Choroid plexus epithelial cell (primary cell): ENCODE data around the gene EYS.
A peak's percentile ranks its signal among the peaks of the same experiment; 100 is the strongest.

Source experiments
- DNase-seq: peaks from one replicate; pipeline ENCODE4 v3.0.0-alpha.2; 2010; ENCODE audit warnings: low read depth
- H3K4me3 ChIP-seq: 2 replicates; pipeline ENCODE4 v1.5.1; 2011; ENCODE audit warnings: low read depth, mild to moderate bottlenecking, control low read depth, low read length, moderate library complexity
- TF ChIP-seq, protein P1 (sequence below): conservative IDR thresholded peaks from 2 replicates; pipeline ENCODE4 v1.5.1; 2011; ENCODE audit warnings: low read depth, mild to moderate bottlenecking, control low read depth, inconsistent platforms, low read length, moderate library complexity

Gene EYS

DNA sequence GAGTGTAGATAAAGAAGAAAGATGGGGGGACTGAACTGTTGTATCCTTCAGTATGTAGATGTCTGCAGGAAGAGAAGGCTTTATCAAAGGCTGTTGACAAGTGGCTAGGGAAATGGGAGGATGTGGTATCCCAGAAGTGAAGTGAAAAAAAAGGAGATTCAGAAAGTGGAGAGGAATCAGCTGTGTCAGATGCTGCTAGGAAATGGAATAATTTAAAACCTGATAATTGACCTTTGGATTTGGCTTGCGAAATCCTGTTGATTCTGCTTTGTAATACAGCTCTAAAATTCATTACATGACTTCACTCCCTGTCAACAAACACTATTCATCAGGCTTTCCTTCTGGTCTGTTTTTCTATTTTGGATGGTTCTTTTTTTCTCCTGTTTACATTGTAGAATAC is 2029.7 kb downstream of the EYS start:
- no peak overlapping the region for H3K4me3 ChIP-seq
- peak; percentile 31 for DNase-seq
- TF ChIP-seq, protein P1, sequence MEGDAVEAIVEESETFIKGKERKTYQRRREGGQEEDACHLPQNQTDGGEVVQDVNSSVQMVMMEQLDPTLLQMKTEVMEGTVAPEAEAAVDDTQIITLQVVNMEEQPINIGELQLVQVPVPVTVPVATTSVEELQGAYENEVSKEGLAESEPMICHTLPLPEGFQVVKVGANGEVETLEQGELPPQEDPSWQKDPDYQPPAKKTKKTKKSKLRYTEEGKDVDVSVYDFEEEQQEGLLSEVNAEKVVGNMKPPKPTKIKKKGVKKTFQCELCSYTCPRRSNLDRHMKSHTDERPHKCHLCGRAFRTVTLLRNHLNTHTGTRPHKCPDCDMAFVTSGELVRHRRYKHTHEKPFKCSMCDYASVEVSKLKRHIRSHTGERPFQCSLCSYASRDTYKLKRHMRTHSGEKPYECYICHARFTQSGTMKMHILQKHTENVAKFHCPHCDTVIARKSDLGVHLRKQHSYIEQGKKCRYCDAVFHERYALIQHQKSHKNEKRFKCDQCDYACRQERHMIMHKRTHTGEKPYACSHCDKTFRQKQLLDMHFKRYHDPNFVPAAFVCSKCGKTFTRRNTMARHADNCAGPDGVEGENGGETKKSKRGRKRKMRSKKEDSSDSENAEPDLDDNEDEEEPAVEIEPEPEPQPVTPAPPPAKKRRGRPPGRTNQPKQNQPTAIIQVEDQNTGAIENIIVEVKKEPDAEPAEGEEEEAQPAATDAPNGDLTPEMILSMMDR, result no peak

DNA sequence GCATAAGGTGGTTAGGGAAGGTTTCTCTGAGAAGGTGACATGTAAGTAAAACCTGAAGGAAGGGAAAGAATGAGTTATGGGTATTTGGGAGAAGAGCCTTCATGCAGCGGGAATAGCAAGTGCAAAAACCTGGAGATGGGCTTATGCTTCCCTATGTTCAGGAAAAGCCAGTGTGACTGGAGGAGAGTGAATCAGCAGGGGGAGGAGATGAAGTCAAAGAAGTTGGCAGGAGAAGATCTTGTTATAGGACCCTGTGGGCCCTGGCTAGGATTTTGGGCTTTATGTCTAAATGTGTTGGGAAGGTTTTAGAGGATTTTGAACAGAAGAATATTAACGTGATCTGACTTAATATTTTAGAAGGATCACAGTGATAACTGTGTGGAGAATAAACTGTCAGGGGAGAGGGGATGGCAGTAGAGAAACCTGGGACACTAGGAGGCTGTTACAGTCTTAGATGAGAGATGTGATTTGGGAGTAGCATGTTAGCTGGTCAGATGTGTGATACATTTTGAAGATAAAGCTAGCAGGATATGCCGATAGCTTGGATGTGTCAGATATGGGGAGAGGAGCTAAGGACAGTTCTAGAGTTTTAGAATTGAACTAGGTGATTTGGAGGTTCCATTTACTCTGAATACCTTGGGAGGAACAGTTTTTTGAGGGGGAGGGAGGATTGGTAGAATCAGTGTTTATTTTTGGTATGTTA is 2030.5 kb downstream of the EYS start:
- no peak overlapping the region for H3K4me3 ChIP-seq
- DNase-seq, result no peak
- TF ChIP-seq, protein P1, result no peak

- no peak overlapping the region for H3K4me3 ChIP-seq
- TF ChIP-seq, protein P1, result no peak
- DNase-seq, result no peak
Observed at GRCh38 chr6:63675138-63675537, 2031.9 kb downstream of the EYS start.

- H3K4me3 ChIP-seq, result no peak overlapping the region
- TF ChIP-seq, protein P1, result no peak
Observed at GRCh38 chr6:63674635-63675034, 2032.4 kb downstream of the EYS start.

DNA sequence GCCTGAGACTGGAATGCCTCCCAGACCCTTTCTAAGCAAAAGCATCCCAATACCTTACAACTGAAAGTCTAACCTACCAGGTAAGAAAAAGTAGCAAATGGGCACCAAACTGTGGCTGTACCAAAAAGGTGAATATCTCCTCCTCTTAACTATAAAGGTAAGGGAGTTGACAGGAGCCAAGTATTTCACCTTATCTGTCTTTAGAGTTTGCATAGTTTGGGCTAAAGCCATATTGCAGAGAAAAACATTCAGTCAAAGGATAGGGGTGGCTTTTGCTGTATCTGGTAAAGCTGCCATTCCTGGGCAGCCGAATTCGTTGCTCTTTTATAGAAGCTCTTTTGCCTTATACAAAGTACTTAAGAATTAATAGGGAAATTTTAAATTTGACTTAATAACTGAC is 2033.3 kb downstream of the EYS start:
- TF ChIP-seq, protein P1, result no peak
- no peak for DNase-seq
- H3K4me3 ChIP-seq, result no peak overlapping the region

More at GRCh38 chr6:63674635-63675034, 2032.4 kb downstream of the EYS start:
- DNase-seq, result no peak

GRCh38 chr6:63672582-63673129 is 2034.4 kb downstream of the EYS start:
- no peak overlapping the region for H3K4me3 ChIP-seq
- DNase-seq, result no peak
- TF ChIP-seq, protein P1, result no peak

- no peak overlapping the region for H3K4me3 ChIP-seq
- DNase-seq, result no peak
- TF ChIP-seq, protein P1, result no peak
Observed at GRCh38 chr6:63671098-63671754, 2035.8 kb downstream of the EYS start.
